ENCODE data around the gene ESRRB. TPM values are rescaled to one million over a fixed set of nuclear protein-coding genes. Genes with fewer than 3 reads are reported as not detected.
A peak's percentile ranks its signal among the peaks of the same experiment; 100 is the strongest.

ESRRB gene
- total RNA-seq, 1 donor = not detected

GRCh38 chr14:76537906-76538647, 162.1 kb downstream of the ESRRB start:
- no peak overlapping the region for H3K4me3 ChIP-seq (ENCODE audit: low read depth, low read length)
- TF ChIP-seq CTCF (IDR thresholded peaks at IDR 0.05; ENCODE audit: insufficient read depth, low read length) = no peak
- DNase-seq (ENCODE audit: low read depth) = no peak

GRCh38 chr14:76538648-76539008, 162.7 kb downstream of the ESRRB start:
- TF ChIP-seq CTCF (IDR thresholded peaks at IDR 0.05; ENCODE audit: insufficient read depth, low read length) = no peak
- no peak for DNase-seq (ENCODE audit: low read depth)
- H3K4me3 ChIP-seq (ENCODE audit: low read depth, low read length) = no peak overlapping the region

- no peak overlapping the region for H3K4me3 ChIP-seq (ENCODE audit: low read depth, low read length)
- TF ChIP-seq CTCF (IDR thresholded peaks at IDR 0.05; ENCODE audit: insufficient read depth, low read length) = no peak
- DNase-seq (ENCODE audit: low read depth) = no peak
Observed at GRCh38 chr14:76539130-76539529, 163.2 kb downstream of the ESRRB start.

GRCh38 chr14:76541594-76542219, 165.8 kb downstream of the ESRRB start:
- H3K4me3 ChIP-seq (ENCODE audit: low read depth, low read length) = no peak overlapping the region
- DNase-seq (ENCODE audit: low read depth) = no peak
- no peak for TF ChIP-seq CTCF (IDR thresholded peaks at IDR 0.05; ENCODE audit: insufficient read depth, low read length)

- no peak overlapping the region for H3K4me3 ChIP-seq (ENCODE audit: low read depth, low read length)
- DNase-seq (ENCODE audit: low read depth) = peak; percentile 2
- peak; percentile 43 for TF ChIP-seq CTCF (IDR thresholded peaks at IDR 0.05; ENCODE audit: insufficient read depth, low read length)
Observed at GRCh38 chr14:76546426-76547221, 170.7 kb downstream of the ESRRB start.

GRCh38 chr14:76547831-76548230, 171.9 kb downstream of the ESRRB start:
- H3K4me3 ChIP-seq (ENCODE audit: low read depth, low read length) = no peak overlapping the region
- DNase-seq (ENCODE audit: low read depth) = no peak
- no peak for TF ChIP-seq CTCF (IDR thresholded peaks at IDR 0.05; ENCODE audit: insufficient read depth, low read length)

Measured in fibroblast of the aortic adventitia (primary cell).